Type B pancreatic cell (in vitro differentiated cells): Measurements from ENCODE around the gene RAB1B. TPM values are rescaled to one million over a fixed set of nuclear protein-coding genes. Genes with fewer than 3 reads are reported as not detected.

ENCODE experiments used
- DNase-seq: peaks from one replicate; pipeline ENCODE4 v3.0.0; 2021; ENCODE audit warnings: mixed read lengths; ENCODE audit not compliant: unreplicated experiment; ENCODE audit errors: extremely low spot score
- H3K27ac Mint-ChIP-seq: 2 replicates; pipeline ENCODE4 v1.8.0; 2021; ENCODE audit warnings: mild to moderate bottlenecking, mixed read lengths
- H3K27me3 Mint-ChIP-seq: 2 replicates; pipeline ENCODE4 v1.8.0; 2021; ENCODE audit warnings: mixed read lengths
- H3K36me3 Mint-ChIP-seq: 2 replicates; pipeline ENCODE4 v1.8.0; 2021; ENCODE audit warnings: mixed read lengths
- H3K4me1 Mint-ChIP-seq: one replicate; pipeline ENCODE4 v1.8.0; 2021; ENCODE audit warnings: mixed read lengths; ENCODE audit not compliant: unreplicated experiment
- H3K4me3 Mint-ChIP-seq: 2 replicates; pipeline ENCODE4 v1.8.0; 2021; ENCODE audit warnings: mild to moderate bottlenecking, mixed read lengths
- H3K9me3 Mint-ChIP-seq: 2 replicates; pipeline ENCODE4 v1.8.0; 2021; ENCODE audit warnings: mixed read lengths
- CTCF ChIP-seq: fragments of 200-600 bp; sonication (generic); conservative IDR thresholded peaks from 2 replicates; pipeline ENCODE4 v1.5.0; 2021; ENCODE audit warnings: antibody characterized with exemption, mild to moderate bottlenecking
- total RNA-seq: library from RNA; stranded (reverse); gene quantifications from 2 replicates; pipeline ENCODE4 v1.2.1, GENCODE V29; 2021; ENCODE audit warnings: low replicate concordance

The RAB1B gene
- total RNA-seq, 1 donor from 2014 or later, result 96.4 TPM

- no peak for DNase-seq
- no peak overlapping the region for H3K4me3 Mint-ChIP-seq
- H3K27ac Mint-ChIP-seq, result no peak overlapping the region
These were observed 46.7 kb upstream of the RAB1B start for GRCh38 chr11:66221726-66222236.

GRCh38 chr11:66222358-66223149 is 45.9 kb upstream of the RAB1B start:
- DNase-seq, result peak; percentile 87
- Mint-ChIP-seq H3K27ac (peak overlapping the region; percentile 80), H3K9me3 (no peaks in the 10 kb centered on the region), H3K4me1 (peaks cover 6% of the 10 kb centered on the region), H3K4me3 (no peak overlapping the region), H3K27me3 (no peaks in the 10 kb centered on the region), H3K36me3 (peaks cover 10% of the 10 kb centered on the region)
- peak; percentile 100 for TF ChIP-seq CTCF

More at GRCh38 chr11:66221726-66222236, 46.7 kb upstream of the RAB1B start:
- no peaks in the 10 kb centered on the region for H3K27me3 Mint-ChIP-seq
- TF ChIP-seq CTCF, result no peak
- peaks cover 12% of the 10 kb centered on the region for H3K36me3 Mint-ChIP-seq
- H3K9me3 Mint-ChIP-seq, result no peaks in the 10 kb centered on the region
- peaks cover 6% of the 10 kb centered on the region for H3K4me1 Mint-ChIP-seq

GRCh38 chr11:66224226-66224855 is 44.1 kb upstream of the RAB1B start:
- Mint-ChIP-seq H3K27ac (no peak overlapping the region), H3K9me3 (no peaks in the 10 kb centered on the region), H3K4me3 (no peak overlapping the region), H3K27me3 (no peaks in the 10 kb centered on the region), H3K36me3 (no peaks in the 10 kb centered on the region), H3K4me1 (peaks cover 6% of the 10 kb centered on the region)
- TF ChIP-seq CTCF, result no peak
- DNase-seq, result no peak

- no peaks in the 10 kb centered on the region for H3K36me3 Mint-ChIP-seq
- no peak overlapping the region for H3K27ac Mint-ChIP-seq
- no peak overlapping the region for H3K4me3 Mint-ChIP-seq
- peaks cover 6% of the 10 kb centered on the region for H3K4me1 Mint-ChIP-seq
- no peak for DNase-seq
- H3K27me3 Mint-ChIP-seq, result no peaks in the 10 kb centered on the region
- no peak for TF ChIP-seq CTCF
- no peaks in the 10 kb centered on the region for H3K9me3 Mint-ChIP-seq
These were observed 43.4 kb upstream of the RAB1B start for GRCh38 chr11:66225066-66225465.

GRCh38 chr11:66226101-66226500 is 42.3 kb upstream of the RAB1B start:
- no peak for TF ChIP-seq CTCF
- H3K27me3 Mint-ChIP-seq, result no peaks in the 10 kb centered on the region
- no peaks in the 10 kb centered on the region for H3K9me3 Mint-ChIP-seq
- peak overlapping the region; percentile 81 for H3K27ac Mint-ChIP-seq
- no peaks in the 10 kb centered on the region for H3K36me3 Mint-ChIP-seq
- H3K4me3 Mint-ChIP-seq, result no peak overlapping the region
- peaks cover 6% of the 10 kb centered on the region for H3K4me1 Mint-ChIP-seq
- no peak for DNase-seq
